ENCODE measurements around the gene DPP10.

DNA sequence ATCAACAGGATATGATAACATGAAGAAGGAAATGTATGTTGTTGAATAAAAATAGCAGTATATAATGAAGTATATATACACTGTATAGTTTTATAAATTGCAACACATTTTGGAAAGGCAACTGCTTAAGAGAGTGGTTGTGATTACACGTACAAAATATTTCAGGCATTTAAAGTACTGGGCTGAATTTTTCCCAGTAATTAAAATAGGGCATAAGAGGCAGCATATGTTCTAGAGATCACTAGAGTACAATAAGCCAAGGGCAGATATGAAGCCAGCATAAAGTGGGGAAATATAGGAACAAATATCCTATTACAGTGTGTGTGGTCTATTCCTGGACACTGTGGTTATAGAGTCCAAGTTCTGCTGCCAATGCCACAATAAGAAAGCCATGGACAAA is 14.1 kb downstream of the DPP10 start:
- no peak for TF ChIP-seq SIN3A (IDR thresholded peaks at IDR 0.05; ENCODE audit: low read depth, low read length)
- TF ChIP-seq, protein P1, sequence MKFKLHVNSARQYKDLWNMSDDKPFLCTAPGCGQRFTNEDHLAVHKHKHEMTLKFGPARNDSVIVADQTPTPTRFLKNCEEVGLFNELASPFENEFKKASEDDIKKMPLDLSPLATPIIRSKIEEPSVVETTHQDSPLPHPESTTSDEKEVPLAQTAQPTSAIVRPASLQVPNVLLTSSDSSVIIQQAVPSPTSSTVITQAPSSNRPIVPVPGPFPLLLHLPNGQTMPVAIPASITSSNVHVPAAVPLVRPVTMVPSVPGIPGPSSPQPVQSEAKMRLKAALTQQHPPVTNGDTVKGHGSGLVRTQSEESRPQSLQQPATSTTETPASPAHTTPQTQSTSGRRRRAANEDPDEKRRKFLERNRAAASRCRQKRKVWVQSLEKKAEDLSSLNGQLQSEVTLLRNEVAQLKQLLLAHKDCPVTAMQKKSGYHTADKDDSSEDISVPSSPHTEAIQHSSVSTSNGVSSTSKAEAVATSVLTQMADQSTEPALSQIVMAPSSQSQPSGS (IDR thresholded peaks at IDR 0.05; ENCODE audit: low read length) = no peak
- TF ChIP-seq, protein P2, sequence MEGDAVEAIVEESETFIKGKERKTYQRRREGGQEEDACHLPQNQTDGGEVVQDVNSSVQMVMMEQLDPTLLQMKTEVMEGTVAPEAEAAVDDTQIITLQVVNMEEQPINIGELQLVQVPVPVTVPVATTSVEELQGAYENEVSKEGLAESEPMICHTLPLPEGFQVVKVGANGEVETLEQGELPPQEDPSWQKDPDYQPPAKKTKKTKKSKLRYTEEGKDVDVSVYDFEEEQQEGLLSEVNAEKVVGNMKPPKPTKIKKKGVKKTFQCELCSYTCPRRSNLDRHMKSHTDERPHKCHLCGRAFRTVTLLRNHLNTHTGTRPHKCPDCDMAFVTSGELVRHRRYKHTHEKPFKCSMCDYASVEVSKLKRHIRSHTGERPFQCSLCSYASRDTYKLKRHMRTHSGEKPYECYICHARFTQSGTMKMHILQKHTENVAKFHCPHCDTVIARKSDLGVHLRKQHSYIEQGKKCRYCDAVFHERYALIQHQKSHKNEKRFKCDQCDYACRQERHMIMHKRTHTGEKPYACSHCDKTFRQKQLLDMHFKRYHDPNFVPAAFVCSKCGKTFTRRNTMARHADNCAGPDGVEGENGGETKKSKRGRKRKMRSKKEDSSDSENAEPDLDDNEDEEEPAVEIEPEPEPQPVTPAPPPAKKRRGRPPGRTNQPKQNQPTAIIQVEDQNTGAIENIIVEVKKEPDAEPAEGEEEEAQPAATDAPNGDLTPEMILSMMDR (IDR thresholded peaks at IDR 0.05 in 2 of 3, conservative IDR thresholded peaks at IDR 0.05 in 1 of 3; ENCODE audit: control insufficient read depth in 2 of 3, extremely low read depth in 1 of 3, insufficient read depth in 1 of 3, low read depth in 3 of 3, low read length in 3 of 3) = no peak
- TF ChIP-seq, protein P3, sequence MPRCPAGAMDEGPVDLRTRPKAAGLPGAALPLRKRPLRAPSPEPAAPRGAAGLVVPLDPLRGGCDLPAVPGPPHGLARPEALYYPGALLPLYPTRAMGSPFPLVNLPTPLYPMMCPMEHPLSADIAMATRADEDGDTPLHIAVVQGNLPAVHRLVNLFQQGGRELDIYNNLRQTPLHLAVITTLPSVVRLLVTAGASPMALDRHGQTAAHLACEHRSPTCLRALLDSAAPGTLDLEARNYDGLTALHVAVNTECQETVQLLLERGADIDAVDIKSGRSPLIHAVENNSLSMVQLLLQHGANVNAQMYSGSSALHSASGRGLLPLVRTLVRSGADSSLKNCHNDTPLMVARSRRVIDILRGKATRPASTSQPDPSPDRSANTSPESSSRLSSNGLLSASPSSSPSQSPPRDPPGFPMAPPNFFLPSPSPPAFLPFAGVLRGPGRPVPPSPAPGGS (IDR thresholded peaks at IDR 0.05; ENCODE audit: borderline replicate concordance, insufficient read depth, low read depth, low read length, poor library complexity, severe bottlenecking) = no peak
- no peak for TF ChIP-seq BRCA1 (IDR thresholded peaks at IDR 0.05; ENCODE audit: low read depth, low read length)
- no peak for TF ChIP-seq KDM1A (IDR thresholded peaks at IDR 0.05; ENCODE audit: borderline replicate concordance)
- TF ChIP-seq JUNB (IDR thresholded peaks at IDR 0.05) = no peak
- TF ChIP-seq ATF7 (IDR thresholded peaks at IDR 0.05; ENCODE audit: low read depth) = no peak

Data from GM12878 (cell line).